Muscle layer of duodenum (tissue), 2 donors: ENCODE measurements around the gene KCNF1.
A peak's percentile ranks its signal among the peaks of the same experiment; 100 is the strongest.

Experiments used
- H3K27ac ChIP-seq: one replicate; pipeline ENCODE4 v1.7.0; 2013; ENCODE audit warnings: mild to moderate bottlenecking, low read length
- H3K27me3 ChIP-seq: one replicate; pipeline ENCODE4 v1.7.0; 2013; ENCODE audit warnings: low read depth, mild to moderate bottlenecking, control low read depth, low read length
- H3K36me3 ChIP-seq, 2 donors: one replicate each; pipeline ENCODE4 v1.7.0; 2013; ENCODE audit warnings: low read length in 2 of 2, control low read depth in 1 of 2, mild to moderate bottlenecking in 1 of 2; ENCODE audit not compliant: insufficient read depth in 2 of 2, control insufficient read depth in 1 of 2
- H3K4me1 ChIP-seq, 2 donors: one replicate each; pipeline ENCODE4 v1.7.0; 2013; ENCODE audit warnings: low read length in 2 of 2, mild to moderate bottlenecking in 2 of 2, control low read depth in 1 of 2, moderate library complexity in 1 of 2; ENCODE audit not compliant: insufficient read depth in 2 of 2, control insufficient read depth in 1 of 2
- H3K4me3 ChIP-seq, 2 donors: one replicate each; pipeline ENCODE4 v1.7.0; 2013; ENCODE audit warnings: low read length in 2 of 2, low read depth in 1 of 2, mild to moderate bottlenecking in 1 of 2
- H3K9me3 ChIP-seq, 2 donors: one replicate each; pipeline ENCODE4 v1.7.0; 2013; ENCODE audit warnings: low read length in 2 of 2, control low read depth in 1 of 2, mild to moderate bottlenecking in 1 of 2; ENCODE audit not compliant: control insufficient read depth in 1 of 2
- donor health status: healthy.

The KCNF1 gene

DNA sequence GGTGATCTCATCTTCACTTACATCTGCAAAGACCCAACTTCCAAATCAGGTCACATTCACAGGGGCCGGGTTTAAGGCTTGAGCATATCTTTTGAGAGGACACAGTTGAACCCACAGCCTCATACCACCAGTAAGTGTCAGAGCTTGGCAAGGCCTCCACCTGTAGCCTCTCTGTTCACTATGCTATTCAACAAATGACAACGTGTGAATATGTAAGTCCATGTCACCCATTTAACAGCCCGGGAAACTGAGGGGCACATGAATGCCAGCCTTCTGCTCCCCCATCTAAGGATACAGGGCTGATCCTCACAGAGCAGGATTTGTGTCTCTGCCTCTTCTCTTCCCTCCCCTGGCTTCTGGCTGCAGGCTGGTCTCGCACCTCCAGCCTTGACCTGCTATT, 3.5 kb upstream of the KCNF1 start:
- H3K4me3 ChIP-seq: no peak overlapping the region
- H3K9me3 ChIP-seq: peaks cover 0 to 6% of the 10 kb centered on the region in 2 donors
- H3K27ac ChIP-seq: no peak overlapping the region
- peaks cover 16% of the 10 kb centered on the region for H3K27me3 ChIP-seq
- no peaks in the 10 kb centered on the region for H3K36me3 ChIP-seq
- peaks cover 0 to 6% of the 10 kb centered on the region in 2 donors for H3K4me1 ChIP-seq

GRCh38 chr2:10909050-10909995, 2.4 kb upstream of the KCNF1 start:
- H3K27me3 ChIP-seq: peaks cover 20% of the 10 kb centered on the region

DNA sequence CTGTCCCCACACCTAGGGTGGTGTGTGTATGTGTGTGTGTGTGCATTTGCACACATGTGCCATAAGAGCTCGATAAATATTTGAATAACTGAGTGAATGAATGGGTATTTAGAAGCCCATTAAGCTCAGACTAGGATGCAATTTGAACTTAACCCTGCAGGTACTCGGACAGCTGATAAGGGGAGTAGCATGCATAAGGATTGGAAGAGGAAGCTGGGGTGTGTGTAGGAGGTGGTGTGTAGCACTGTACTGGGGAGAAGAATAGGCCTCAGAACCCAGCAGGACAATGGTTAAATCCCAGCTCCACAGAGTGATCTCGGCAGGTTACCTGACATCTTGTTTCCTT, 1.8 kb upstream of the KCNF1 start:
- peaks cover 20% of the 10 kb centered on the region for H3K27me3 ChIP-seq
- H3K9me3 ChIP-seq: no peaks in the 10 kb centered on the region
- H3K36me3 ChIP-seq: no peaks in the 10 kb centered on the region
- no peak overlapping the region for H3K27ac ChIP-seq
- peaks cover 0 to 6% of the 10 kb centered on the region in 2 donors for H3K4me1 ChIP-seq
- H3K4me3 ChIP-seq: no peak overlapping the region

More at GRCh38 chr2:10909050-10909995, 2.4 kb upstream of the KCNF1 start:
- Histone ChIP-seq H3K36me3 (no peaks in the 10 kb centered on the region), H3K4me1 (peaks cover 0 to 6% of the 10 kb centered on the region in 2 donors), H3K9me3 (peaks cover 0 to 6% of the 10 kb centered on the region in 2 donors), H3K4me3 (no peak overlapping the region), H3K27ac (no peak overlapping the region)

DNA sequence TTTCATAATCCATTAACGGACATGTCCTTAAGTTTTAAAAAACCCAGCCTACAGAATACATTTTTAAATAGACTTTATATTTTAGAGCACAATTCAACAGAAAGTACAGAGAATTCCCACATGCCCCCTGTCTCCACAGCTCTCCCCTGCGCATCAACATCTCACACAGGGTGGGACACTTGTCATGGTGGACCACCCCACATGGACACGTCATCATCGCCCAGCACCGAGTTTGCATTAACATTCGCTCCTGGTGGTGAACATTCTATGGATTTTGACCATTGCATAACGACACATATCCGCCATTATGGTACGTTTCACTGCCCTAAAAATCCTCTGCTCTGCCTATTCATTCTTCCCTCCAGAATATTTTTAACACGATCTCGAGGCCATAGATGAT, 1.1 kb upstream of the KCNF1 start:
- Histone ChIP-seq H3K27me3 (peaks cover 20% of the 10 kb centered on the region), H3K9me3 (no peaks in the 10 kb centered on the region), H3K4me3 (no peak overlapping the region), H3K36me3 (no peaks in the 10 kb centered on the region), H3K27ac (no peak overlapping the region), H3K4me1 (peaks cover 0 to 6% of the 10 kb centered on the region in 2 donors)

DNA sequence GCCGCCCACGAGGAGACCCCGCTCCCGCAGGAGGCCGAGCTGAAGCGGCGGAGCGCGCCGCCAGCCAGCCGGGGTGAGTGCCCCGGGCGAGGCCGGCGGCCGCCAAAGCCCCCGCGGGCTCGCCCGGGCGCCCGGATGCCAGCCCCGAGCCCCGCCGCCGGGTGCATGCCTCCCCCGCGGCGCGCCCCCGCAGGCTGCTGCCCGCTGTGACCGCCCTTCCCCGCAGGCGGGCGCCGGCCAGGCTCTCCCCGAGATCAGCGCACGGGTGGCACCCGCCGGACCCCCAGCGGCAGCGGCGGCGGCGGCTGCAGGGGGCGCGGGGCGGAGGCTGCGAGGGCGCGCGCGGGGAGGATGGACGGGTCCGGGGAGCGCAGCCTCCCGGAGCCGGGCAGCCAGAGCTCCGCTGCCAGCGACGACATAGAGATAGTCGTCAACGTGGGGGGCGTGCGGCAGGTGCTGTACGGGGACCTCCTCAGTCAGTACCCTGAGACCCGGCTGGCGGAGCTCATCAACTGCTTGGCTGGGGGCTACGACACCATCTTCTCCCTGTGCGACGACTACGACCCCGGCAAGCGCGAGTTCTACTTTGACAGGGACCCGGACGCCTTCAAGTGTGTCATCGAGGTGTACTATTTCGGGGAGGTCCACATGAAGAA, 470 bp downstream of the KCNF1 start:
- no peaks in the 10 kb centered on the region for H3K36me3 ChIP-seq
- H3K27me3 ChIP-seq: peaks cover 20% of the 10 kb centered on the region
- peaks cover 0 to 6% of the 10 kb centered on the region in 2 donors for H3K4me1 ChIP-seq
- H3K27ac ChIP-seq: no peak overlapping the region
- H3K4me3 ChIP-seq: peak overlapping the region in 1 of 2 donors; percentile 64
- no peaks in the 10 kb centered on the region for H3K9me3 ChIP-seq

- H3K4me3 ChIP-seq: no peak overlapping the region
- no peaks in the 10 kb centered on the region for H3K9me3 ChIP-seq
- H3K27ac ChIP-seq: no peak overlapping the region
- H3K4me1 ChIP-seq: peaks cover 0 to 6% of the 10 kb centered on the region in 2 donors
- no peaks in the 10 kb centered on the region for H3K36me3 ChIP-seq
- H3K27me3 ChIP-seq: peaks cover 20% of the 10 kb centered on the region
These were observed 1.2 kb downstream of the KCNF1 start for GRCh38 chr2:10912796-10913455.

GRCh38 chr2:10913501-10914271, 2.0 kb downstream of the KCNF1 start:
- H3K9me3 ChIP-seq: no peaks in the 10 kb centered on the region
- H3K36me3 ChIP-seq: no peaks in the 10 kb centered on the region
- peaks cover 20% of the 10 kb centered on the region for H3K27me3 ChIP-seq
- no peak overlapping the region for H3K4me3 ChIP-seq
- H3K4me1 ChIP-seq: peaks cover 0 to 6% of the 10 kb centered on the region in 2 donors
- no peak overlapping the region for H3K27ac ChIP-seq

- H3K27ac ChIP-seq: no peak overlapping the region
- H3K9me3 ChIP-seq: no peaks in the 10 kb centered on the region
- peaks cover 20% of the 10 kb centered on the region for H3K27me3 ChIP-seq
- H3K4me1 ChIP-seq: peaks cover 0 to 6% of the 10 kb centered on the region in 2 donors
- no peak overlapping the region for H3K4me3 ChIP-seq
- no peaks in the 10 kb centered on the region for H3K36me3 ChIP-seq
These were observed 2.5 kb downstream of the KCNF1 start for GRCh38 chr2:10914272-10914693.

- Histone ChIP-seq H3K27ac (no peak overlapping the region), H3K4me1 (peaks cover 0 to 6% of the 10 kb centered on the region in 2 donors), H3K36me3 (no peaks in the 10 kb centered on the region), H3K4me3 (no peak overlapping the region), H3K9me3 (no peaks in the 10 kb centered on the region), H3K27me3 (peaks cover 20% of the 10 kb centered on the region)
These were observed 3.5 kb downstream of the KCNF1 start for GRCh38 chr2:10915236-10915635.

- Histone ChIP-seq H3K4me1 (peaks cover 0 to 6% of the 10 kb centered on the region in 2 donors), H3K27me3 (peaks cover 20% of the 10 kb centered on the region), H3K9me3 (no peaks in the 10 kb centered on the region), H3K4me3 (no peak overlapping the region), H3K27ac (no peak overlapping the region), H3K36me3 (no peaks in the 10 kb centered on the region)
These were observed 4.1 kb downstream of the KCNF1 start for GRCh38 chr2:10915731-10916276.
